Measurements from ENCODE around the gene TARS1.

Gene TARS1

GRCh38 chr5:33440482-33441240, at the start of gene TARS1:
TSS of gene TARS1 (plus strand) at chr5:33440965. CDS start at chr5:33441087, 122 bp downstream.
- TF ChIP-seq CTCF (IDR thresholded peaks at IDR 0.05) = no peak
- H3K4me1 Mint-ChIP-seq = peaks cover 14% of the 10 kb centered on the region
- no peak within 1 kb of the TSS for H3K4me3 Mint-ChIP-seq
- no peaks in the 10 kb centered on the region for H3K27me3 Mint-ChIP-seq (ENCODE audit: low read depth, poor library complexity)
- H3K9me3 Mint-ChIP-seq = no peaks in the 10 kb centered on the region
- peaks cover 26% of the 10 kb centered on the region for H3K36me3 Mint-ChIP-seq (ENCODE audit: low read depth)
- peak; percentile 97 for DNase-seq
- H3K27ac Mint-ChIP-seq = no peak within 1 kb of the TSS

- Mint-ChIP-seq H3K27ac (no peak overlapping the region), H3K4me3 (no peak overlapping the region), H3K36me3 (ENCODE audit: low read depth) (no peaks in the 10 kb centered on the region), H3K27me3 (ENCODE audit: low read depth, poor library complexity) (no peaks in the 10 kb centered on the region), H3K4me1 (no peaks in the 10 kb centered on the region), H3K9me3 (peaks cover 7% of the 10 kb centered on the region)
- no peak for TF ChIP-seq CTCF (IDR thresholded peaks at IDR 0.05)
- DNase-seq = no peak
Measured at GRCh38 chr5:33398501-33398900, 42.3 kb upstream of the TARS1 start.

- H3K9me3 Mint-ChIP-seq = no peaks in the 10 kb centered on the region
- H3K27ac Mint-ChIP-seq = no peak overlapping the region
- no peak overlapping the region for H3K4me3 Mint-ChIP-seq
- no peaks in the 10 kb centered on the region for H3K4me1 Mint-ChIP-seq
- no peaks in the 10 kb centered on the region for H3K36me3 Mint-ChIP-seq (ENCODE audit: low read depth)
- no peak for TF ChIP-seq CTCF (IDR thresholded peaks at IDR 0.05)
- no peak for DNase-seq
- H3K27me3 Mint-ChIP-seq (ENCODE audit: low read depth, poor library complexity) = no peaks in the 10 kb centered on the region
Measured at GRCh38 chr5:33400675-33401074, 40.1 kb upstream of the TARS1 start.

- Mint-ChIP-seq H3K4me3 (no peak overlapping the region), H3K27ac (no peak overlapping the region), H3K36me3 (ENCODE audit: low read depth) (no peaks in the 10 kb centered on the region), H3K9me3 (no peaks in the 10 kb centered on the region), H3K4me1 (no peaks in the 10 kb centered on the region), H3K27me3 (ENCODE audit: low read depth, poor library complexity) (peaks cover 3% of the 10 kb centered on the region)
- no peak for TF ChIP-seq CTCF (IDR thresholded peaks at IDR 0.05)
- no peak for DNase-seq
Measured at GRCh38 chr5:33401482-33402390, 39.0 kb upstream of the TARS1 start.

DNA sequence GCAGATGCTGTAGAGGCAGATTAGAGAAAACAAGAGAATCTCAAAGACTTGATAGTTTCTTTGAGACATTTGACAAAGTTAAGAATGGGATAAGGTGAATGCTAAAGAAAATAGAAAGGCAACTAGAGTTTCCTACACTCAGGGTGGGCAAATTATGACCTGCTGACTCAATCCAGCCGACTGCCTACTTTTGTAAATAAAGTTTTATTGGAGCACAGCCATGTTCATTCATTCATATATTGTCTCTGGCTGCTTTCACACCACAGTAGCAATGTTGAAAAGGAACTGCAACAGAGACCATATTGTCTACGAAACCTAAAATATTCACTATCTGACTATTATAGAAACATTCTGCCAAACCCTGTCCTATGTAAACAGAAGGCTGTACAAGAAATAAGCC, 37.6 kb upstream of the TARS1 start:
- DNase-seq = no peak
- TF ChIP-seq CTCF (IDR thresholded peaks at IDR 0.05) = no peak
- Mint-ChIP-seq H3K27ac (no peak overlapping the region), H3K4me1 (no peaks in the 10 kb centered on the region), H3K9me3 (no peaks in the 10 kb centered on the region), H3K4me3 (no peak overlapping the region), H3K27me3 (ENCODE audit: low read depth, poor library complexity) (peaks cover 4% of the 10 kb centered on the region), H3K36me3 (ENCODE audit: low read depth) (no peaks in the 10 kb centered on the region)

Data from nephron progenitor cell (in vitro differentiated cells).